ENCODE measurements around the gene ZC3H12D. TPM values are rescaled to one million over a fixed set of nuclear protein-coding genes. Genes with fewer than 3 reads are reported as not detected.
"Not testable (repeated sequence)": the region's sequence is repeated elsewhere in the genome, so short reads cannot be mapped to it uniquely, and the experiment has no call there.

The ZC3H12D gene
- total RNA-seq, 1 donor from 2014 or later = 0.25 TPM

DNA sequence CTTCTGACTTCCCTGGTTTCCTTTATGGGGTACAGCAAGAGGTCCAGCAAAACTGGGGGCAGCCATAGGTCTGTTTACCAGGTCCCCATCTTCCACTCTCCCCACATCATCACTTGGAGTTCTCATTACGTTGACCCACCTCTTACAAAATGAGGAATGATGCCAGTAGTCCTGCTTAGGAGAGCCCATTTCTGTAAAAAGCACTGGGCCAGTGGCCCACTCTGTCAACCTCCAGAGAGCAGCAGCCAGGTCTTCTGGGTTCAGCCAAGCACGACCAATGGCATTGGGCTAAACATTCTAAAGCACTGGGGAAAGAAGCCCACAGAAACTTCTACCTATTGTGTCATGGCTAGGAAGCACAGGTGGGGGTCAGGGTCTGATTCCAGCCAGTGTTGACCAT lies 13.9 kb downstream of the ZC3H12D start:
- Mint-ChIP-seq H3K36me3 (ENCODE audit: low read depth) (no peaks in the 10 kb centered on the region), H3K27ac (ENCODE audit: unreplicated experiment) (no peak overlapping the region), H3K9me3 (ENCODE audit: low read depth) (no peaks in the 10 kb centered on the region), H3K4me3 (ENCODE audit: unreplicated experiment) (no peak overlapping the region), H3K27me3 (ENCODE audit: low read depth) (peaks cover 4% of the 10 kb centered on the region), H3K4me1 (ENCODE audit: low read depth) (no peaks in the 10 kb centered on the region)
- no peak for DNase-seq (ENCODE audit: low spot score)
- TF ChIP-seq, protein P1, sequence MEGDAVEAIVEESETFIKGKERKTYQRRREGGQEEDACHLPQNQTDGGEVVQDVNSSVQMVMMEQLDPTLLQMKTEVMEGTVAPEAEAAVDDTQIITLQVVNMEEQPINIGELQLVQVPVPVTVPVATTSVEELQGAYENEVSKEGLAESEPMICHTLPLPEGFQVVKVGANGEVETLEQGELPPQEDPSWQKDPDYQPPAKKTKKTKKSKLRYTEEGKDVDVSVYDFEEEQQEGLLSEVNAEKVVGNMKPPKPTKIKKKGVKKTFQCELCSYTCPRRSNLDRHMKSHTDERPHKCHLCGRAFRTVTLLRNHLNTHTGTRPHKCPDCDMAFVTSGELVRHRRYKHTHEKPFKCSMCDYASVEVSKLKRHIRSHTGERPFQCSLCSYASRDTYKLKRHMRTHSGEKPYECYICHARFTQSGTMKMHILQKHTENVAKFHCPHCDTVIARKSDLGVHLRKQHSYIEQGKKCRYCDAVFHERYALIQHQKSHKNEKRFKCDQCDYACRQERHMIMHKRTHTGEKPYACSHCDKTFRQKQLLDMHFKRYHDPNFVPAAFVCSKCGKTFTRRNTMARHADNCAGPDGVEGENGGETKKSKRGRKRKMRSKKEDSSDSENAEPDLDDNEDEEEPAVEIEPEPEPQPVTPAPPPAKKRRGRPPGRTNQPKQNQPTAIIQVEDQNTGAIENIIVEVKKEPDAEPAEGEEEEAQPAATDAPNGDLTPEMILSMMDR (IDR thresholded peaks at IDR 0.05) = no peak

- TF ChIP-seq, protein P1 (IDR thresholded peaks at IDR 0.05) = no peak
- no peak for DNase-seq (ENCODE audit: low spot score)
- no peaks in the 10 kb centered on the region for H3K36me3 Mint-ChIP-seq (ENCODE audit: low read depth)
- H3K27ac Mint-ChIP-seq (ENCODE audit: unreplicated experiment) = no peak overlapping the region
- peaks cover 4% of the 10 kb centered on the region for H3K27me3 Mint-ChIP-seq (ENCODE audit: low read depth)
- H3K9me3 Mint-ChIP-seq (ENCODE audit: low read depth) = no peaks in the 10 kb centered on the region
- H3K4me1 Mint-ChIP-seq (ENCODE audit: low read depth) = peaks cover 12% of the 10 kb centered on the region
- H3K4me3 Mint-ChIP-seq (ENCODE audit: unreplicated experiment) = no peak overlapping the region
Measured at GRCh38 chr6:149468179-149468578, 16.6 kb downstream of the ZC3H12D start.

DNA sequence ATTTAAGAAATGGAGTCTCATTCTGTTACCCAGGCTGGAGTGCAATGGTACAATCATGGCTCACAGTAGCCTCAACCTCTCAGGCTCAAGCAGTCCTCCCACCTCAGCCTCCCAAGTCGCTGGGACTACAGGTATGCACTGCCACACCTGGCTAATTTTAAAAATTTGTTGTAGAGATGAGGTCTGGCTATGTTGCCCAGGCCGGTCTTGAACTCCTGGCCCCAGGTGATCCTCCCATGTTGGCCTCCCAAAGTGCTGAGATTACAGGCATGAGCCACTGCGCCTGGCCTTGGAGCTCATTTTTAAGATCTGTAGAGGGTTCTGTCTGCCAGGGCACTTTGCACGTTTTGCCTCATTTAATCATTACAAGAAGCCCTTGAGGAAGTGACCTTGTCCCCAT lies 17.5 kb downstream of the ZC3H12D start:
- Mint-ChIP-seq H3K9me3 (ENCODE audit: low read depth) (no peaks in the 10 kb centered on the region), H3K36me3 (ENCODE audit: low read depth) (no peaks in the 10 kb centered on the region), H3K27ac (ENCODE audit: unreplicated experiment) (no peak overlapping the region), H3K27me3 (ENCODE audit: low read depth) (peaks cover 4% of the 10 kb centered on the region), H3K4me3 (ENCODE audit: unreplicated experiment) (no peak overlapping the region), H3K4me1 (ENCODE audit: low read depth) (peaks cover 12% of the 10 kb centered on the region)
- TF ChIP-seq, protein P1 (IDR thresholded peaks at IDR 0.05) = no peak
- no peak for DNase-seq (ENCODE audit: low spot score)

DNA sequence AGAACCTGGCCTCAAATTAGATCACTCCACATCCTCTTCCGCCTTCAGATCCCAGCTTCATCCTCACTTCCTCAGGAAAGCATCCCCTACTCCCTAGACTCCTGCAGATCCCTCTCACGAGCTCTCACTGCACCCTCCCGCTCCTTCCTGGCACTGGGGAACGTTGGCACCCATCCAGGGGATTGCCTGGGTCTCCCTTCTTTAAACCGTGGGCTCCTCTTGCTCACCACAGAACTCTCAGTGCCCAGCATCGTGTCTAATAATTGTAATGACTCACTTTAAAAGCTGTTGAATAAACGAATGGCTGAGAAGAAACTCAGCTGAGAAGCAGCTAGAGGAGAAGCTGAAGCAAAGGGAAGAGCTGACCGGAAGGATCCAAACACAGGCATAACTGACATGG lies 20.4 kb downstream of the ZC3H12D start:
- no peak overlapping the region for H3K27ac Mint-ChIP-seq (ENCODE audit: unreplicated experiment)
- TF ChIP-seq, protein P1 (IDR thresholded peaks at IDR 0.05) = no peak
- H3K36me3 Mint-ChIP-seq (ENCODE audit: low read depth) = no peaks in the 10 kb centered on the region
- no peak overlapping the region for H3K4me3 Mint-ChIP-seq (ENCODE audit: unreplicated experiment)
- H3K27me3 Mint-ChIP-seq (ENCODE audit: low read depth) = peaks cover 5% of the 10 kb centered on the region
- peaks cover 12% of the 10 kb centered on the region for H3K4me1 Mint-ChIP-seq (ENCODE audit: low read depth)
- no peaks in the 10 kb centered on the region for H3K9me3 Mint-ChIP-seq (ENCODE audit: low read depth)
- DNase-seq (ENCODE audit: low spot score) = no peak

- Mint-ChIP-seq H3K27ac (ENCODE audit: unreplicated experiment) (peak overlapping the region; percentile 43), H3K9me3 (ENCODE audit: low read depth) (no peaks in the 10 kb centered on the region), H3K4me3 (ENCODE audit: unreplicated experiment) (no peak overlapping the region), H3K36me3 (ENCODE audit: low read depth) (no peaks in the 10 kb centered on the region), H3K27me3 (ENCODE audit: low read depth) (peaks cover 9% of the 10 kb centered on the region), H3K4me1 (ENCODE audit: low read depth) (peaks cover 12% of the 10 kb centered on the region)
- TF ChIP-seq, protein P1 (IDR thresholded peaks at IDR 0.05) = no peak
- DNase-seq (ENCODE audit: low spot score) = no peak
Measured at GRCh38 chr6:149463781-149464180, 21.0 kb downstream of the ZC3H12D start.

- not testable (repeated sequence) for H3K36me3 Mint-ChIP-seq (ENCODE audit: low read depth); H3K27me3 Mint-ChIP-seq (ENCODE audit: low read depth); H3K9me3 Mint-ChIP-seq (ENCODE audit: low read depth); H3K4me3 Mint-ChIP-seq (ENCODE audit: unreplicated experiment); H3K27ac Mint-ChIP-seq (ENCODE audit: unreplicated experiment); DNase-seq (ENCODE audit: low spot score)
- H3K4me1 Mint-ChIP-seq (ENCODE audit: low read depth) = peaks cover 12% of the 10 kb centered on the region
Measured at GRCh38 chr6:149462712-149463111, 22.1 kb downstream of the ZC3H12D start.

Measured in chondrocyte (in vitro differentiated cells).